Keratinocyte (primary cell): Measurements from ENCODE around the gene DNM2.

Source experiments
- EZH2 ChIP-seq: IDR thresholded peaks from one replicate; pipeline ENCODE4 v1.6.1; 2012; ENCODE audit warnings: inconsistent platforms, mild to moderate bottlenecking, low read length, moderate library complexity
- TF ChIP-seq, protein P1 (sequence below), 3 experiments: IDR thresholded peaks in 1 of 3; conservative IDR thresholded peaks in 1 of 3; optimal IDR thresholded peaks in 1 of 3; 2 replicates in 2 of 3; 3 replicates in 1 of 3; pipeline versions ENCODE3 to v1.5.1; 2011; ENCODE audit warnings: low read length in 3 of 3, mild to moderate bottlenecking in 3 of 3, moderate library complexity in 2 of 3, control low read depth in 1 of 3, inconsistent platforms in 1 of 3; ENCODE audit not compliant: insufficient read depth in 2 of 3; ENCODE audit errors: extremely low read depth in 1 of 3

DNA sequence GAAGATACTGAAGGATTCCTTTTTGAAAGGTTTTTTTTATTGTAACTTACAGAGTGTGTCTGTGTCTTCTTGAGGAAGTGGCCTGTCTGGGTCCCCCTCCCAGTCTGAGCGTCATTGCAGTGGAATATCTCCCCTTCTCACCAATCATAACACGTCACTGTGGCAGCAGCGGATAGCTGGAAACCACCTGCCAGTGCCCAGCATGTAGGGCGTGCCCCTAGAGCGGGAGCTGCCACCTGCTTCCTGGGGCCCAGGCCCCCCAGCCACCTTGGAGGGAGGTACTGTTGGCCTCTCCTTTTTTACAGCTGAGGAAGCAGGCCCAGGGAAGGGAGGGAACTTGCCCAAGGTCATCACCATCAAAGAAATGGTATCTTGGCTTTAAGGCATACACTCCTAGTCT is 4.6 kb upstream of the DNM2 start:
- TF ChIP-seq, protein P1, sequence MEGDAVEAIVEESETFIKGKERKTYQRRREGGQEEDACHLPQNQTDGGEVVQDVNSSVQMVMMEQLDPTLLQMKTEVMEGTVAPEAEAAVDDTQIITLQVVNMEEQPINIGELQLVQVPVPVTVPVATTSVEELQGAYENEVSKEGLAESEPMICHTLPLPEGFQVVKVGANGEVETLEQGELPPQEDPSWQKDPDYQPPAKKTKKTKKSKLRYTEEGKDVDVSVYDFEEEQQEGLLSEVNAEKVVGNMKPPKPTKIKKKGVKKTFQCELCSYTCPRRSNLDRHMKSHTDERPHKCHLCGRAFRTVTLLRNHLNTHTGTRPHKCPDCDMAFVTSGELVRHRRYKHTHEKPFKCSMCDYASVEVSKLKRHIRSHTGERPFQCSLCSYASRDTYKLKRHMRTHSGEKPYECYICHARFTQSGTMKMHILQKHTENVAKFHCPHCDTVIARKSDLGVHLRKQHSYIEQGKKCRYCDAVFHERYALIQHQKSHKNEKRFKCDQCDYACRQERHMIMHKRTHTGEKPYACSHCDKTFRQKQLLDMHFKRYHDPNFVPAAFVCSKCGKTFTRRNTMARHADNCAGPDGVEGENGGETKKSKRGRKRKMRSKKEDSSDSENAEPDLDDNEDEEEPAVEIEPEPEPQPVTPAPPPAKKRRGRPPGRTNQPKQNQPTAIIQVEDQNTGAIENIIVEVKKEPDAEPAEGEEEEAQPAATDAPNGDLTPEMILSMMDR (optimal IDR thresholded peaks at IDR 0.05 in 1 of 3, IDR thresholded peaks at IDR 0.05 in 1 of 3, conservative IDR thresholded peaks at IDR 0.05 in 1 of 3; ENCODE audit: extremely low read depth in 1 of 3, insufficient read depth in 2 of 3, low read length in 3 of 3): no peak
- TF ChIP-seq EZH2: no peak
